GM21737 (cell line): ENCODE data around the gene POP4.

Source experiments
- ATAC-seq: cut with Tn5 transposase; IDR thresholded peaks from one replicate; pipeline ENCODE4 v1.9.1; 2021; ENCODE audit warnings: mild to moderate bottlenecking, moderate library complexity; ENCODE audit not compliant: unreplicated experiment

The POP4 gene

GRCh38 chr19:29629836-29630534 lies 23.9 kb downstream of the POP4 start:
- ATAC-seq: no peak

GRCh38 chr19:29630655-29631054 lies 24.6 kb downstream of the POP4 start:
- no peak for ATAC-seq

- ATAC-seq: no peak
These were observed 25.4 kb downstream of the POP4 start for GRCh38 chr19:29631450-29631849.

GRCh38 chr19:29634002-29634401 lies 27.9 kb downstream of the POP4 start:
- no peak for ATAC-seq

GRCh38 chr19:29634423-29635130 lies 28.5 kb downstream of the POP4 start:
- no peak for ATAC-seq

GRCh38 chr19:29635963-29636362 lies 29.9 kb downstream of the POP4 start:
- ATAC-seq: no peak

GRCh38 chr19:29636553-29637360 lies 30.7 kb downstream of the POP4 start:
- no peak for ATAC-seq

- ATAC-seq: no peak
These were observed 33.0 kb downstream of the POP4 start for GRCh38 chr19:29639086-29639485.

GRCh38 chr19:29640231-29640630 lies 34.1 kb downstream of the POP4 start:
- ATAC-seq: no peak

GRCh38 chr19:29641597-29641996 lies 35.5 kb downstream of the POP4 start:
- no peak for ATAC-seq

- ATAC-seq: no peak
These were observed 37.4 kb downstream of the POP4 start for GRCh38 chr19:29643361-29643935.

- no peak for ATAC-seq
These were observed 38.1 kb downstream of the POP4 start for GRCh38 chr19:29644210-29644609.

- ATAC-seq: no peak
These were observed 39.4 kb downstream of the POP4 start for GRCh38 chr19:29645491-29645867.

GRCh38 chr19:29645911-29646310 lies 39.8 kb downstream of the POP4 start:
- ATAC-seq: no peak

GRCh38 chr19:29650772-29651387 lies 44.8 kb downstream of the POP4 start:
- ATAC-seq: no peak

GRCh38 chr19:29651622-29652394 lies 45.7 kb downstream of the POP4 start:
- ATAC-seq: no peak

- no peak for ATAC-seq
These were observed 47.3 kb downstream of the POP4 start for GRCh38 chr19:29653398-29653797.

- ATAC-seq: no peak
These were observed 49.7 kb downstream of the POP4 start for GRCh38 chr19:29655648-29656335.

- ATAC-seq: no peak
These were observed 52.3 kb downstream of the POP4 start for GRCh38 chr19:29658221-29658991.
